GM21423 (cell line): ENCODE results near the gene SELENOI.
"Not testable (repeated sequence)": the region's sequence is repeated elsewhere in the genome, so short reads cannot be mapped to it uniquely, and the experiment has no call there.

Experiments used
- ATAC-seq: cut with Tn5 transposase; IDR thresholded peaks from one replicate; pipeline ENCODE4 v1.9.1; 2021; ENCODE audit warnings: mild to moderate bottlenecking, moderate library complexity; ENCODE audit not compliant: unreplicated experiment

The SELENOI gene

GRCh38 chr2:26326514-26326913, 19.4 kb upstream of the SELENOI start:
- no peak for ATAC-seq

- no peak for ATAC-seq
Observed at GRCh38 chr2:26327291-26328272, 18.4 kb upstream of the SELENOI start.

DNA sequence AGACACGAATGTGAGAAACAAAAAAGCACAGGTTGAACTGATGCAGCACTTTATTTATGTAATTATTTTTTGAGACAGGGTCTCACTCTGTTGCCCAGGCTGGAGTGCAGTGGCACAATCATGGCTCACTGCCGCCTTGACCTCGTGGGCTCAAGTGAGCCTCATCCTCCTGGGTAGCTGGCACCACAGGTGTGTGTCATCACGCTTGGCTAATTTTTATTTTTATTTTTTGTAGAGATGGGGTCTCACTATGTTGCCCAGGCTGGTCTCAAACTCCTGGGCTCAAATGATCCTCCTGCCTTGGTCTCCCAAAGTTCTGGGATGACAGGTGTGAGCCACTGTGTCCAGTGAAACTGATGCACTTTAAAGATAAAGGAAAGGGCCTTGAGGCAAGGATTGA, 16.9 kb upstream of the SELENOI start:
- ATAC-seq, result not testable (repeated sequence)

GRCh38 chr2:26330114-26330549, 15.8 kb upstream of the SELENOI start:
- peak; percentile 80 for ATAC-seq

- ATAC-seq, result no peak
Observed at GRCh38 chr2:26330604-26331003, 15.3 kb upstream of the SELENOI start.

DNA sequence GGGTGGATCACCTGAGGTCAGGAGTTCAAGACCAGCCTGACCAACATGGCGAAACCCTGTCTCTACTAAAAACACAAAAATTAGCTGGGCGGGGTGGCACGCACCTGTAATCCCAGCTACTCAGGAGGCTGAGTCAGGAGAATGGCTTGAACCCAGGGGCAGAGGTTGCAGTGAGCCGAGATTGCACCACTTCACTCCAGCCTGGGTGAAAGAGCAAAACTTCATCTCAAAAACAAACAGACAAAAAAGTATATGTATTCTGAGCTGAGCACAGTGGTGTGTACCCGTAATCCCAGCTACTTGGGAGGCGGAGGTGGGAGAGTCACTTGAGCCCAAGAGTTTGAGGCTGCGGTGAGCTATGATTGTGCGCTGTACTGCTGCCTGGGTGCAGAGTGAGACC, 14.6 kb upstream of the SELENOI start:
- ATAC-seq, result not testable (repeated sequence)

DNA sequence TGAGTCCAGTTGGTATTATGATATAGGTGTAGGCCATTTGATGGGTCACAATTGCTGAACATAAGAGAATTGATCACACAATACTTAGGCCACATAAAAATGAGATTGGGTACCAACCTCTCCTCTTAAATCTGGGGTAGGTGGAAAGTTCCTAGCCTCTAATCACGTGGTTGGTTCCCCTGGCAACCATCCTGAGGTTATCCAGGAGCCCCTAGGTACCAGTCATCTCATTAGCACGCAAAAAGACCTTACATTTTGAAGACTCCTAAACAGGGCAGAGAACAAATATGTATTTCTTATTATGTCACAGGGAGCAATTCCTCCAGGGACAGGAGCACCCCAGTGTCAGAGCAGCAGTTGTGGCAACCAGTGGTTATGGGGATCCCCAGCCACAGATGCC, 12.7 kb upstream of the SELENOI start:
- no peak for ATAC-seq

- no peak for ATAC-seq
Observed at GRCh38 chr2:26335231-26335630, 10.7 kb upstream of the SELENOI start.

DNA sequence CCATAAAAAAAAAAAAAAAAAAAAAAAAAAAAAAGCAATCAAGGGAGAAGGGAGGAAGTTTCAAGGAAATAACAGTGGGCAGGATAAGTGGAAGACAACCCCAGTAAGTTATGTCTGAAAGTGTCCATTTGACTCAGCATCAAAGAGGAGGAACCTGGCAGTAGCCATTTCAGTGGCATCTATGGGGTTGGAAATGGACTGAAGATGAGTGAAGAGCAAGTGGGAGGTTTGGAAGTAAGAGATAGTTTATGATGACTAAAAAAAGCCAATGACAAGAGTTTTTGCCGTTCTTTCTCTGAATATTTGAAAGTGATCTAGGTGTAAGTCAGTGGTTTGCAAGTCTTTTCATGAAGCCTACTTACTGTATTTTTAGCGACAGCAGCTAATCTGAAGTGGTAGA, 9.2 kb upstream of the SELENOI start:
- ATAC-seq, result no peak

DNA sequence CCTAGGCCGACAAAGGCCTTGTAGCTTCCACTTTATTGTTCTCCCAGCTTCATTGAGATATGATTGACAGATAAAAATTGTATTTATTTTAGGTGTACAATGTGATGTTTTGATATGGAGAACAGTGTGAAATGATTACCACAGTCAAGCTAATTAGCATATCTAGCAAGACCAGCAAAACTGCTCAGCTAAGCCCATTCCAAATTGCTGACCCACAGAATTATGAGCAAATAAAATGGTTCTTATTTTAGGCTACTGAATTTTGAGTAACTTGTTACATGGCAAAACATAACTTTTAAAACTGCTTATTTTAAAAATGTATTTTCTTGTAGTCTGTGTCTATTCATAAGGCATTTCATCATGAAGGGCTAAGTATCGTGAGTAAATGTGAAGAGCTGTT, 8.6 kb upstream of the SELENOI start:
- no peak for ATAC-seq

DNA sequence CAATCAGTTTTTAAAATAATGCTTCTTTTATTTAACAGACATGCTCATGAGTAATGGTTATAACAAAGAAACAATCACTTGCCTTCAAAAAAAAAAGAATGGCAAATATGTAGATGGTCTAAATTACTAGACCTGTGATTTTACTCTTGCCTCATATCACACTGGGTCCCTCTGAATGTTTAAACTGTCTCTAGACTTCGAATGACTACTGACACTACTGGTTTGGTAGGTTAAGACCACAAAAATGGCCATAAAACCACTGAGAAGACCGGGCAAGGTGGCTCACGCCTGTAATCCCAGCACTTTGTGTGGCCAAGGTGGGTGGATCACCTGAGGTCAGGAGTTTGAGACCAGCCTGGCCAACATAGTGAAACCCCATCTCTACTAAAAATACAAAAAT, 5.1 kb upstream of the SELENOI start:
- no peak for ATAC-seq

GRCh38 chr2:26344581-26345282, 1.2 kb upstream of the SELENOI start:
- ATAC-seq, result no peak

- no peak for ATAC-seq
Observed at GRCh38 chr2:26345283-26345544, 729 bp upstream of the SELENOI start.

GRCh38 chr2:26346454-26347053, 611 bp downstream of the SELENOI start, which contains the start of gene ADGRF3:
Gene ADGRF3, minus strand, starts transcription at chr2:26346789. Its CDS starts 555 bp downstream, at chr2:26346234.
- ATAC-seq, result no peak

- ATAC-seq, result no peak
Observed at GRCh38 chr2:26347286-26347865, 1.4 kb downstream of the SELENOI start.

- ATAC-seq, result no peak
Observed at GRCh38 chr2:26349690-26350089, 3.7 kb downstream of the SELENOI start.

- ATAC-seq, result no peak
Observed at GRCh38 chr2:26351375-26352090, 5.6 kb downstream of the SELENOI start.

DNA sequence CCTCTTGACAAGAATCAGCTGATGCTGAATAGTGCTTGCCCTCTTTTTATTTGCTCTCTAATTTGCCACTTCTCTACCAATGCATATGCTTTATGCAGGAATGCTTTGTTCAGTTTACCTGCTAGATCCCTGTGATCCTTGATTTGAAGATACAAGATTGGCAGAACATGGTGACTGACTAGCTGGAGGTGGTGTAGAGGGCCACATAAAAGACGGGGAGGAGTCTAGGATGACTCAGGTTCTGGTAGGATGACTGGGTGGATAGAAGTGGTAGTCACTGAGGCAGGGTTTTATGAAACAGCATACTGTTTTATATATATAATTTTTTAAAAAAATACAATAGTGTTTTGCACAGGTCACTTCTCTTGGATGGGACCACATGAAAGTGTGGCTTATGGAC, 6.9 kb downstream of the SELENOI start:
- ATAC-seq, result no peak

DNA sequence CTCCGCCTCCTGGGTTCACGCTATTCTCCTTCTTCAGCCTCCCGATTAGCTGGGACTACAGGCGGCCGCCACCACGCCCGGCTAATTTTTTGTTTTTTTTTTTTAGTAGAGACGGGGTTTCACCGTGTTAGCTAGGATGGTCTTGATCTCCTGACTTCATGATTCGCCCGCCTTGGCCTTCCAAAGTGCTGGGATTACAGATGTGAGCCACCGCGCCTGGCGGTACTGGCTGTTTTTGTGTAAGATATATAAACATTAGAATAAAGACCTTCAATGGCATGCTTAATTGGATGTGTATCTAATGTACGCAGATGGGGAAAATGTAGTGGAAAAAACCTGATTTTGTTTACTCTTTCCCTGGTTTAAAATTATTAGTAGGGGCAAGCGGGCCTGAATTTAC, 8.5 kb downstream of the SELENOI start:
- not testable (repeated sequence) for ATAC-seq
